ENCODE results near the gene ANKRD60.
A peak's percentile ranks its signal among the peaks of the same experiment; 100 is the strongest.

The ANKRD60 gene

GRCh38 chr20:58243653-58244410 is 15.4 kb upstream of the ANKRD60 start:
- DNase-seq: no peak

- DNase-seq: no peak
These were observed 14.4 kb upstream of the ANKRD60 start for GRCh38 chr20:58242824-58243223.

GRCh38 chr20:58241766-58242465 is 13.5 kb upstream of the ANKRD60 start:
- no peak for DNase-seq

- no peak for DNase-seq
These were observed 12.0 kb upstream of the ANKRD60 start for GRCh38 chr20:58240471-58240870.

- no peak for DNase-seq
These were observed 10.8 kb upstream of the ANKRD60 start for GRCh38 chr20:58239216-58239615.

GRCh38 chr20:58238490-58238889 is 10.0 kb upstream of the ANKRD60 start:
- no peak for DNase-seq

GRCh38 chr20:58237318-58238132 is 9.1 kb upstream of the ANKRD60 start:
- DNase-seq: no peak

GRCh38 chr20:58236612-58237317 is 8.3 kb upstream of the ANKRD60 start:
- DNase-seq: peak; percentile 13

GRCh38 chr20:58235010-58235409 is 6.6 kb upstream of the ANKRD60 start:
- DNase-seq: no peak

GRCh38 chr20:58233881-58234528 is 5.6 kb upstream of the ANKRD60 start:
- DNase-seq: no peak

- no peak for DNase-seq
These were observed 4.9 kb upstream of the ANKRD60 start for GRCh38 chr20:58233393-58233792.

GRCh38 chr20:58231683-58232082 is 3.2 kb upstream of the ANKRD60 start:
- DNase-seq: no peak

GRCh38 chr20:58229198-58229798 is 845 bp upstream of the ANKRD60 start:
- DNase-seq: no peak

GRCh38 chr20:58228103-58228483 is 360 bp downstream of the ANKRD60 start:
- DNase-seq: no peak

GRCh38 chr20:58227391-58228102 is 906 bp downstream of the ANKRD60 start:
- no peak for DNase-seq

GRCh38 chr20:58225452-58226200 is 2.8 kb downstream of the ANKRD60 start:
- DNase-seq: no peak

GRCh38 chr20:58224974-58225373 is 3.5 kb downstream of the ANKRD60 start:
- no peak for DNase-seq

- DNase-seq: no peak
These were observed 4.4 kb downstream of the ANKRD60 start for GRCh38 chr20:58224097-58224496.

- no peak for DNase-seq
These were observed 5.0 kb downstream of the ANKRD60 start for GRCh38 chr20:58223358-58223941.

- no peak for DNase-seq
These were observed 6.0 kb downstream of the ANKRD60 start for GRCh38 chr20:58222446-58222845.

All from kidney glomerular epithelial cell (primary cell).